Erythroblast (primary cell): ENCODE data around the gene CXCL6.

Experiments used
- GATA1 ChIP-seq: IDR thresholded peaks from 2 replicates; pipeline ENCODE4 v1.6.1; 2011; ENCODE audit warnings: low read depth, mild to moderate bottlenecking, control low read depth, low read length, moderate library complexity
- POLR2A ChIP-seq: IDR thresholded peaks from 2 replicates; pipeline ENCODE4 v1.6.1; 2011; ENCODE audit warnings: mild to moderate bottlenecking, low read length

DNA sequence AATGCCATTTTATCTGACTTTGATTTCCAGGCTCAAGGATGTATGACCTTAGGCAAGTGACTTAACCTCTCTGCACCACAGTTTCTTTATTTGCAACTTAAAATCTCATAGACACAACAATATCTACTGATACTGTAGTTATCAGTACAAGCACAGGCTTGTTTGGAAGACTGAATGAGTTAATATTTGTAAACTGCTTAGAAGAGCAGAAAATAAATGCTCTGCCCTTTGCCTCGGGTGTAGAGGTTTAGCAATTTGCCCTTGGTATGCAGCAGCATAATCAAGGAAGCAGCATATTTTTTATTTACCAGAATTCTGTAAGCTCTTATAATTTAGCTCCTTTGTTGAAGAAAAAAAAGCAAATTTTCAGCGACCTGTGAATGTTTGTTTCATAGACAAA, 29.8 kb downstream of the CXCL6 start:
- TF ChIP-seq POLR2A (no peak), GATA1 (no peak)
